Left lung (tissue), 10 donors: ENCODE data around the gene HMX1. TPM values are rescaled to one million over a fixed set of nuclear protein-coding genes. Genes with fewer than 3 reads are reported as not detected.

Experiments
- ATAC-seq: fragments of 200-7000 bp; cut with Tn5 transposase; one replicate; pipeline ENCODE4 v1.9.1; 2020; ENCODE audit warnings: moderate library complexity
- DNase-seq, 4 donors: peaks; one replicate each; pipeline ENCODE4 v3.0.0-alpha.2; 2013 to 2020
- H3K27ac ChIP-seq, 2 donors: fragments of 200-600 bp; sonication (generic) in 1 of 2; one replicate each; pipeline versions ENCODE4 v1.5.0 to v1.8.0; 2020 to 2021
- H3K27me3 ChIP-seq, 2 donors: fragments of 200-600 bp; sonication (generic) in 1 of 2; one replicate each; pipeline versions ENCODE4 v1.5.0 to v1.8.0; 2020 to 2021
- H3K36me3 ChIP-seq, 2 donors: fragments of 200-600 bp; sonication (generic) in 1 of 2; one replicate each; pipeline versions ENCODE4 v1.5.0 to v1.8.0; 2020 to 2021
- H3K4me1 ChIP-seq, 2 donors: fragments of 200-600 bp; one replicate each; pipeline ENCODE4 v1.8.0; 2021
- H3K4me3 ChIP-seq, 2 donors: fragments of 200-600 bp; sonication (generic) in 1 of 2; one replicate each; pipeline versions ENCODE4 v1.5.0 to v1.8.0; 2020 to 2021; ENCODE audit warnings: mild to moderate bottlenecking in 1 of 2
- H3K9me3 ChIP-seq, 2 donors: fragments of 200-600 bp; sonication (generic) in 1 of 2; one replicate each; pipeline versions ENCODE4 v1.5.0 to v1.8.0; 2020 to 2021
- intact Hi-C, 2 donors: fragments of 100-400 bp; cut with DNase I; formaldehyde crosslinking; loops; one replicate each; pipeline versions ENCODE4 v1.11.2 to v1.14.2; 2022
- polyA plus RNA-seq, 6 donors: library from polyadenylated mRNA; unstranded; fragments of 120-200 nt; gene quantifications; one replicate each; pipeline ENCODE4 v1.2.1, GENCODE V29; 2013; ENCODE audit not compliant: insufficient read length in 6 of 6
- total RNA-seq, 2 donors: library from RNA; stranded (reverse); fragmentation: NEBNext Ultra II Directional; extraction: Animal tissue kit (Norgen Biotek cat#: 25700); gene quantifications; one replicate each; pipeline ENCODE4 v1.2.1, GENCODE V29; 2021
- TF ChIP-seq, protein P1 (sequence below), 2 donors: fragments of 200-600 bp; sonication (generic) in 1 of 2; IDR thresholded peaks; one replicate each; pipeline versions ENCODE4 v1.5.0 to v1.8.0; 2021; ENCODE audit warnings: antibody characterized with exemption in 2 of 2
- donor health status: DM: no; HTN: yes; CAD: no.
- donor health status: DM: no; HTN: no; CAD: no.

The HMX1 gene
- total and polyA plus RNA-seq, 8 donors: not detected

- intact Hi-C loops: no loop called here
- Histone ChIP-seq H3K36me3 (no peaks in the 10 kb centered on the region), H3K4me1 (peaks cover 0 to 5% of the 10 kb centered on the region in 2 donors), H3K27me3 (peaks cover 78 to 100% of the 10 kb centered on the region in 2 donors), H3K9me3 (peaks cover 0 to 2% of the 10 kb centered on the region in 2 donors), H3K4me3 (no peak overlapping the region), H3K27ac (no peak overlapping the region)
- DNase-seq (no peak), ATAC-seq (no peak)
- TF ChIP-seq, protein P1, sequence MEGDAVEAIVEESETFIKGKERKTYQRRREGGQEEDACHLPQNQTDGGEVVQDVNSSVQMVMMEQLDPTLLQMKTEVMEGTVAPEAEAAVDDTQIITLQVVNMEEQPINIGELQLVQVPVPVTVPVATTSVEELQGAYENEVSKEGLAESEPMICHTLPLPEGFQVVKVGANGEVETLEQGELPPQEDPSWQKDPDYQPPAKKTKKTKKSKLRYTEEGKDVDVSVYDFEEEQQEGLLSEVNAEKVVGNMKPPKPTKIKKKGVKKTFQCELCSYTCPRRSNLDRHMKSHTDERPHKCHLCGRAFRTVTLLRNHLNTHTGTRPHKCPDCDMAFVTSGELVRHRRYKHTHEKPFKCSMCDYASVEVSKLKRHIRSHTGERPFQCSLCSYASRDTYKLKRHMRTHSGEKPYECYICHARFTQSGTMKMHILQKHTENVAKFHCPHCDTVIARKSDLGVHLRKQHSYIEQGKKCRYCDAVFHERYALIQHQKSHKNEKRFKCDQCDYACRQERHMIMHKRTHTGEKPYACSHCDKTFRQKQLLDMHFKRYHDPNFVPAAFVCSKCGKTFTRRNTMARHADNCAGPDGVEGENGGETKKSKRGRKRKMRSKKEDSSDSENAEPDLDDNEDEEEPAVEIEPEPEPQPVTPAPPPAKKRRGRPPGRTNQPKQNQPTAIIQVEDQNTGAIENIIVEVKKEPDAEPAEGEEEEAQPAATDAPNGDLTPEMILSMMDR (IDR thresholded peaks at IDR 0.05): no peak
These were observed 20.3 kb upstream of the HMX1 start for GRCh38 chr4:8891646-8892555.

GRCh38 chr4:8891255-8891645 lies 19.6 kb upstream of the HMX1 start:
- H3K27ac ChIP-seq: no peak overlapping the region
- no peak for ATAC-seq
- no peak overlapping the region for H3K4me3 ChIP-seq
- peaks cover 0 to 5% of the 10 kb centered on the region in 2 donors for H3K4me1 ChIP-seq
- intact Hi-C loops: no loop called here
- H3K27me3 ChIP-seq: peaks cover 78 to 100% of the 10 kb centered on the region in 2 donors
- H3K9me3 ChIP-seq: peaks cover 0 to 4% of the 10 kb centered on the region in 2 donors
- DNase-seq: no peak
- H3K36me3 ChIP-seq: no peaks in the 10 kb centered on the region
- TF ChIP-seq, protein P1 (IDR thresholded peaks at IDR 0.05): no peak

- no peak overlapping the region for H3K27ac ChIP-seq
- H3K4me3 ChIP-seq: no peak overlapping the region
- no peak for DNase-seq
- H3K36me3 ChIP-seq: no peaks in the 10 kb centered on the region
- H3K9me3 ChIP-seq: peaks cover 0 to 4% of the 10 kb centered on the region in 2 donors
- H3K4me1 ChIP-seq: peaks cover 0 to 5% of the 10 kb centered on the region in 2 donors
- no peak for ATAC-seq
- TF ChIP-seq, protein P1 (IDR thresholded peaks at IDR 0.05): no peak
- intact Hi-C loops: no loop called here
- peaks cover 65 to 99% of the 10 kb centered on the region in 2 donors for H3K27me3 ChIP-seq
These were observed 17.2 kb upstream of the HMX1 start for GRCh38 chr4:8888856-8889255.

DNA sequence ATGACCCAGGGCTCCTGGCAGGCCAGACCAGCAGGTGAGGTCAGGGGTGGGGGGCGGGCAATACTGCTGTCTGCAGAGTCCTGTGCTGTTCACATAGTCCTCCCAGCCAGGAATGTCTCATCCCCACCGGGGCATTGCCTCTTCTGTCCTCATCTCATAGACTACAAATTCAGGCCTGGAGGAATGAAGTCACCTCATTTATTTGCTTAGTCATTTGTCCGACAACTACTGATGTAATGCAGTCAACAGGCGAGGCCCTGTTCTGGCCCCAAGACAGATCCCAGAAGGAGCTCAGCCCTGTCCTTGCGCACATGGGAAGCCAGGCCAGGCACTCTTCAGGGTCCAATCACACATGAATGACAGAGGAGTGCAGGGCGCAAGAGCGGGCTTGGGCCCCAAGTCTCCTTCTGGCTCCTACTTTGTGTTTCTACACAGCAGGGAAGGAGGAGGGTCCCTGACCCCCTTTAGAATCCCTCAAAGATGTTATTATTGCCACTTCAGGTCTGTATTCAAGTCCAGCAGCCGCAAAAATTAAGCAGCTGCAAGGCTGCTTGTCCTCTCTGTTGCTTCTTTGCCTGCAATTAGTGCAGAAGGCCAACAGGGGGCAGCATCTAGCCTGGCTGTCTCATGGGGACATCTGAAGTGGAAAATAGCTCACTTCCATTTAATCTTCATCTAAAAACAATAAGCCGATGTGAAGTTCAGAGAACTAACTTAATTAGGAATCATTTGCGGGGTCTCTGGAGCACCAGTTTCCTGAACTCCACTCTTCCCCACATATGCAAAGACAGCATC lies 15.2 kb upstream of the HMX1 start:
- ATAC-seq: no peak
- Histone ChIP-seq H3K27me3 (peaks cover 46 to 98% of the 10 kb centered on the region in 2 donors), H3K27ac (no peak overlapping the region), H3K36me3 (no peaks in the 10 kb centered on the region), H3K9me3 (peaks cover 0 to 4% of the 10 kb centered on the region in 2 donors), H3K4me1 (peaks cover 0 to 1% of the 10 kb centered on the region in 2 donors), H3K4me3 (no peak overlapping the region)
- intact Hi-C loops: no loop called here
- no peak for DNase-seq
- TF ChIP-seq, protein P1 (IDR thresholded peaks at IDR 0.05): no peak

GRCh38 chr4:8882239-8882638 lies 10.6 kb upstream of the HMX1 start:
- no peaks in the 10 kb centered on the region for H3K4me1 ChIP-seq
- H3K27ac ChIP-seq: no peak overlapping the region
- no peak for ATAC-seq
- DNase-seq: no peak
- no peaks in the 10 kb centered on the region for H3K36me3 ChIP-seq
- intact Hi-C loops: no loop called here
- no peak overlapping the region for H3K4me3 ChIP-seq
- H3K9me3 ChIP-seq: peaks cover 0 to 4% of the 10 kb centered on the region in 2 donors
- H3K27me3 ChIP-seq: peaks cover 16 to 94% of the 10 kb centered on the region in 2 donors
- TF ChIP-seq, protein P1 (IDR thresholded peaks at IDR 0.05): no peak
